GM23338 (cell line): ENCODE measurements around the gene CEACAM21. TPM values are rescaled to one million over a fixed set of nuclear protein-coding genes. Genes with fewer than 3 reads are reported as not detected.
A peak's percentile ranks its signal among the peaks of the same experiment; 100 is the strongest.

Source experiments
- ATAC-seq: fragments of 200-7000 bp; cut with Tn5 transposase; 3 replicates; pipeline ENCODE4 v1.9.1; 2020
- DNase-seq: peaks from one replicate; pipeline ENCODE4 v3.0.0-alpha.2; 2015; ENCODE audit warnings: low spot score
- H2AFZ ChIP-seq: fragments of 200-600 bp; sonication (generic); 2 replicates; pipeline ENCODE4 v1.8.0; 2016; ENCODE audit warnings: antibody characterized with exemption, mild to moderate bottlenecking, moderate library complexity
- H3F3A ChIP-seq: fragments of 200-600 bp; sonication (generic); replicated peaks from 2 replicates; pipeline ENCODE4 v1.8.0; 2017; ENCODE audit warnings: antibody characterized with exemption, mixed run types, low read depth
- H3K27ac ChIP-seq: fragments of 200-600 bp; sonication (generic); 2 replicates; pipeline ENCODE4 v1.6.1; 2016; ENCODE audit warnings: low read depth
- H3K27me3 ChIP-seq: fragments of 200-600 bp; sonication (generic); 2 replicates; pipeline ENCODE4 v1.8.0; 2016; ENCODE audit warnings: mild to moderate bottlenecking, mixed run types, moderate library complexity; ENCODE audit not compliant: insufficient read depth
- H3K36me3 ChIP-seq: fragments of 200-600 bp; sonication (generic); 2 replicates; pipeline ENCODE4 v1.8.0; 2016; ENCODE audit warnings: mild to moderate bottlenecking; ENCODE audit not compliant: insufficient read depth
- H3K4me1 ChIP-seq: fragments of 200-600 bp; sonication (generic); 2 replicates; pipeline ENCODE4 v1.8.0; 2016; ENCODE audit warnings: mild to moderate bottlenecking, moderate library complexity; ENCODE audit not compliant: insufficient read depth
- H3K4me2 ChIP-seq: fragments of 200-600 bp; sonication (generic); 2 replicates; pipeline ENCODE4 v1.7.1; 2017; ENCODE audit warnings: mixed run types
- H3K4me3 ChIP-seq: fragments of 200-600 bp; sonication (generic); 2 replicates; pipeline ENCODE4 v1.6.1; 2016; ENCODE audit warnings: mixed run types
- H3K79me2 ChIP-seq: fragments of 200-600 bp; sonication (generic); replicated peaks from 2 replicates; pipeline ENCODE4 v1.8.0; 2017; ENCODE audit warnings: mild to moderate bottlenecking; ENCODE audit not compliant: insufficient read depth
- H3K9me2 ChIP-seq: fragments of 200-600 bp; sonication (generic); 2 replicates; pipeline ENCODE4 v1.8.0; 2017; ENCODE audit not compliant: insufficient read depth
- H4K20me1 ChIP-seq: fragments of 200-600 bp; sonication (generic); replicated peaks from 2 replicates; pipeline ENCODE4 v1.8.0; 2017; ENCODE audit warnings: mild to moderate bottlenecking; ENCODE audit not compliant: insufficient read depth
- H3K27ac Mint-ChIP-seq: 2 replicates; pipeline ENCODE4 v1.8.0; 2020; ENCODE audit warnings: inconsistent platforms, mild to moderate bottlenecking, moderate library complexity, mixed read lengths
- H3K27me3 Mint-ChIP-seq: 3 replicates; pipeline ENCODE4 v1.8.0; 2022; ENCODE audit warnings: low read depth, mild to moderate bottlenecking, moderate library complexity, mixed read lengths, inconsistent platforms; ENCODE audit not compliant: insufficient read depth, poor library complexity
- H3K36me3 Mint-ChIP-seq: 3 replicates; pipeline ENCODE4 v1.8.0; 2021; ENCODE audit warnings: low read depth, mild to moderate bottlenecking, inconsistent platforms, moderate library complexity, mixed read lengths
- H3K4me1 Mint-ChIP-seq: 3 replicates; pipeline ENCODE4 v1.8.0; 2020; ENCODE audit warnings: mild to moderate bottlenecking, inconsistent platforms, mixed read lengths
- H3K4me3 Mint-ChIP-seq: 3 replicates; pipeline ENCODE4 v1.8.0; 2021; ENCODE audit warnings: moderate library complexity, mild to moderate bottlenecking, inconsistent platforms, mixed read lengths
- H3K9me3 Mint-ChIP-seq: 3 replicates; pipeline ENCODE4 v1.8.0; 2020; ENCODE audit warnings: moderate library complexity, mild to moderate bottlenecking, inconsistent platforms, mixed read lengths
- CREB1 ChIP-seq: fragments of 250-450 bp; sonication (Bioruptor Pico); IDR thresholded peaks from 2 replicates; pipeline ENCODE4 v1.5.0; 2020; ENCODE audit warnings: low read depth, mild to moderate bottlenecking, moderate library complexity
- EZH2 ChIP-seq: fragments of 200-600 bp; sonication (generic); IDR thresholded peaks from one replicate; pipeline ENCODE4 v1.8.0; 2017; ENCODE audit warnings: antibody characterized with exemption, mild to moderate bottlenecking, low read depth; ENCODE audit not compliant: unreplicated experiment
- EZH2phosphoT487 ChIP-seq: fragments of 200-600 bp; sonication (generic); IDR thresholded peaks from one replicate; pipeline ENCODE4 v1.8.1; 2018; ENCODE audit warnings: antibody characterized with exemption; ENCODE audit not compliant: unreplicated experiment
- NANOG ChIP-seq: IDR thresholded peaks from 2 replicates; pipeline ENCODE4 v1.6.1; 2016; ENCODE audit warnings: antibody characterized with exemption, borderline replicate concordance
- POLR2AphosphoS5 ChIP-seq: IDR thresholded peaks from 2 replicates; pipeline ENCODE4 v1.6.1; 2016; ENCODE audit warnings: antibody characterized with exemption, low read depth
- STAT1 ChIP-seq: IDR thresholded peaks from one replicate; pipeline ENCODE4 v1.6.1; 2016; ENCODE audit warnings: antibody characterized with exemption; ENCODE audit not compliant: unreplicated experiment
- ZNF114 ChIP-seq: fragments of 250-450 bp; sonication (Bioruptor Pico); IDR thresholded peaks from 2 replicates; pipeline ENCODE4 v1.5.0; 2020; ENCODE audit warnings: mild to moderate bottlenecking, moderate library complexity
- polyA plus RNA-seq: library from polyadenylated mRNA; unstranded; fragments of >200 nt; fragmentation: Nextera tagmentation; extraction: Ambion mirVana; gene quantifications from 2 replicates; pipeline ENCODE4 v1.2.1, GENCODE V29; 2016
- total RNA-seq: library from RNA; depleted of rRNA; stranded (reverse); fragments of >200 nt; shearing (Covaris generic); gene quantifications from 2 replicates; pipeline ENCODE4 v1.2.3, GENCODE V29; 2014
- TF ChIP-seq, protein P1 (sequence below): fragments of 250-450 bp; sonication (Bioruptor Pico); IDR thresholded peaks from 2 replicates; pipeline ENCODE4 v1.5.0; 2020; ENCODE audit warnings: mild to moderate bottlenecking, moderate library complexity
- TF ChIP-seq, protein P2 (sequence below): IDR thresholded peaks from 2 replicates; pipeline ENCODE4 v1.6.1; 2016; ENCODE audit warnings: antibody characterized with exemption

Gene CEACAM21
- total and polyA plus RNA-seq, 2 experiments from 2014 or later = not detected

DNA sequence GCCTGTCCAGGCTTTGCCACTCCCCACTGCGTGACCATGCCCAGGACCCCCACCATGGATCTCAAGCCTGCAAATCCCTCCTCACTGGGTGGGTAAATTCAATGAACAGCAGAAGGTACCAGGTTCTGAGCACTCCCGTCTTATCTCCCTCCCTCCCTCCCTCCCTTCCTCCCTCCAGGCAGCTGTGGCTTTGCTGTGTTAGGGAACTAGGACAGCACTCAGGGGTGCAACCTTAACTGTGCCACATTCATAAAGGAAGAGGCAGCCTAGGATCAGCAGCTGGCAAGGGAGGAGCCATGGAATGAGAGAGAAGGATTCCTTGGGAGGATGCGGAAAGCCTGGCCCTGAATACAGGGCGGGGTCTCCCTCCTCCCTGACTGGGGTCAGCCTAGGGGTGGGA lies 45.3 kb downstream of the CEACAM21 start (continued):
- TF ChIP-seq, protein P1, sequence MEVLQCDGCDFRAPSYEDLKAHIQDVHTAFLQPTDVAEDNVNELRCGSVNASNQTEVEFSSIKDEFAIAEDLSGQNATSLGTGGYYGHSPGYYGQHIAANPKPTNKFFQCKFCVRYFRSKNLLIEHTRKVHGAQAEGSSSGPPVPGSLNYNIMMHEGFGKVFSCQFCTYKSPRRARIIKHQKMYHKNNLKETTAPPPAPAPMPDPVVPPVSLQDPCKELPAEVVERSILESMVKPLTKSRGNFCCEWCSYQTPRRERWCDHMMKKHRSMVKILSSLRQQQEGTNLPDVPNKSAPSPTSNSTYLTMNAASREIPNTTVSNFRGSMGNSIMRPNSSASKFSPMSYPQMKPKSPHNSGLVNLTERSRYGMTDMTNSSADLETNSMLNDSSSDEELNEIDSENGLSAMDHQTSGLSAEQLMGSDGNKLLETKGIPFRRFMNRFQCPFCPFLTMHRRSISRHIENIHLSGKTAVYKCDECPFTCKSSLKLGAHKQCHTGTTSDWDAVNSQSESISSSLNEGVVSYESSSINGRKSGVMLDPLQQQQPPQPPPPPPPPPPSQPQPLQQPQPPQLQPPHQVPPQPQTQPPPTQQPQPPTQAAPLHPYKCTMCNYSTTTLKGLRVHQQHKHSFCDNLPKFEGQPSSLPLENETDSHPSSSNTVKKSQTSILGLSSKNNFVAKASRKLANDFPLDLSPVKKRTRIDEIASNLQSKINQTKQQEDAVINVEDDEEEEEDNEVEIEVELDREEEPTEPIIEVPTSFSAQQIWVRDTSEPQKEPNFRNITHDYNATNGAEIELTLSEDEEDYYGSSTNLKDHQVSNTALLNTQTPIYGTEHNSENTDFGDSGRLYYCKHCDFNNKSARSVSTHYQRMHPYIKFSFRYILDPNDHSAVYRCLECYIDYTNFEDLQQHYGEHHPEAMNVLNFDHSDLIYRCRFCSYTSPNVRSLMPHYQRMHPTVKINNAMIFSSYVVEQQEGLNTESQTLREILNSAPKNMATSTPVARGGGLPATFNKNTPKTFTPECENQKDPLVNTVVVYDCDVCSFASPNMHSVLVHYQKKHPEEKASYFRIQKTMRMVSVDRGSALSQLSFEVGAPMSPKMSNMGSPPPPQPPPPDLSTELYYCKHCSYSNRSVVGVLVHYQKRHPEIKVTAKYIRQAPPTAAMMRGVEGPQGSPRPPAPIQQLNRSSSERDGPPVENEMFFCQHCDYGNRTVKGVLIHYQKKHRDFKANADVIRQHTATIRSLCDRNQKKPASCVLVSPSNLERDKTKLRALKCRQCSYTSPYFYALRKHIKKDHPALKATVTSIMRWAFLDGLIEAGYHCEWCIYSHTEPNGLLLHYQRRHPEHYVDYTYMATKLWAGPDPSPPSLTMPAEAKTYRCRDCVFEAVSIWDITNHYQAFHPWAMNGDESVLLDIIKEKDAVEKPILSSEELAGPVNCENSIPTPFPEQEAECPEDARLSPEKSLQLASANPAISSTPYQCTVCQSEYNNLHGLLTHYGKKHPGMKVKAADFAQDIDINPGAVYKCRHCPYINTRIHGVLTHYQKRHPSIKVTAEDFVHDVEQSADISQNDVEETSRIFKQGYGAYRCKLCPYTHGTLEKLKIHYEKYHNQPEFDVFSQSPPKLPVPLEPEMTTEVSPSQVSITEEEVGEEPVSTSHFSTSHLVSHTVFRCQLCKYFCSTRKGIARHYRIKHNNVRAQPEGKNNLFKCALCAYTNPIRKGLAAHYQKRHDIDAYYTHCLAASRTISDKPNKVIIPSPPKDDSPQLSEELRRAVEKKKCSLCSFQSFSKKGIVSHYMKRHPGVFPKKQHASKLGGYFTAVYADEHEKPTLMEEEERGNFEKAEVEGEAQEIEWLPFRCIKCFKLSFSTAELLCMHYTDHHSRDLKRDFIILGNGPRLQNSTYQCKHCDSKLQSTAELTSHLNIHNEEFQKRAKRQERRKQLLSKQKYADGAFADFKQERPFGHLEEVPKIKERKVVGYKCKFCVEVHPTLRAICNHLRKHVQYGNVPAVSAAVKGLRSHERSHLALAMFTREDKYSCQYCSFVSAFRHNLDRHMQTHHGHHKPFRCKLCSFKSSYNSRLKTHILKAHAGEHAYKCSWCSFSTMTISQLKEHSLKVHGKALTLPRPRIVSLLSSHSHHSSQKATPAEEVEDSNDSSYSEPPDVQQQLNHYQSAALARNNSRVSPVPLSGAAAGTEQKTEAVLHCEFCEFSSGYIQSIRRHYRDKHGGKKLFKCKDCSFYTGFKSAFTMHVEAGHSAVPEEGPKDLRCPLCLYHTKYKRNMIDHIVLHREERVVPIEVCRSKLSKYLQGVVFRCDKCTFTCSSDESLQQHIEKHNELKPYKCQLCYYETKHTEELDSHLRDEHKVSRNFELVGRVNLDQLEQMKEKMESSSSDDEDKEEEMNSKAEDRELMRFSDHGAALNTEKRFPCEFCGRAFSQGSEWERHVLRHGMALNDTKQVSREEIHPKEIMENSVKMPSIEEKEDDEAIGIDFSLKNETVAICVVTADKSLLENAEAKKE = no peak
- no peak for TF ChIP-seq POLR2AphosphoS5

DNA sequence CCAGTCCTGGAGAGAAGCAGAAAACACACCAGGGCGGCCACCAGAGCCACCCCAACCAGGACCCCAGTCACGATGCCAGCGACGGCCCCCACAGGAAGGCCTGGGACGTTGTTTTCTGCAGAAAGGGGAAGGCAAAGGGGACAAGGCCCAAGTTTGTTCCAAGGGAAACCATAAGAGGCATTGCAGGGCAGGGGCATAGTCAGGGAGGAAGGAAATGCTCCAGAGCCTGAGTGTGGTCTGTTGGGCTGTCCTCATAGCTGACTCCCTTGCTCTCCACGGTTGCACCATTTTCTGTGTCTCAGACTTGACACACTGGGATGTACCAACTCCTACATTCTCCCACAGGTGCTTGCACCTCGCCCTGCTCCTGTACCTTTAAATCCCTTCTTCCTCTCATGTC lies 45.7 kb downstream of the CEACAM21 start:
- Histone ChIP-seq H3K4me3 (no peak overlapping the region), H3F3A (no peaks in the 10 kb centered on the region), H3K79me2 (no peaks in the 10 kb centered on the region), H3K9me2 (no peaks in the 10 kb centered on the region), H4K20me1 (no peaks in the 10 kb centered on the region), H3K27ac (no peak overlapping the region), H3K36me3 (no peaks in the 10 kb centered on the region), H2AFZ (no peak overlapping the region), H3K4me2 (no peak overlapping the region), H3K4me1 (no peaks in the 10 kb centered on the region), H3K27me3 (no peaks in the 10 kb centered on the region)
- ATAC-seq = no peak
- H3K27me3 Mint-ChIP-seq = peaks cover 17% of the 10 kb centered on the region
- H3K4me3 Mint-ChIP-seq = no peak overlapping the region
- H3K27ac Mint-ChIP-seq = 0 out of 2 replicates have a peak overlapping the region, but pooled peaks have one; percentile 43
- no peak for DNase-seq
- H3K36me3 Mint-ChIP-seq = no peaks in the 10 kb centered on the region
- TF ChIP-seq CREB1 (CRISPR knock-in tag) = no peak
- TF ChIP-seq EZH2 = no peak
- TF ChIP-seq NANOG = no peak
- no peak for TF ChIP-seq ZNF114 (CRISPR knock-in tag)
- no peak for TF ChIP-seq POLR2AphosphoS5
- TF ChIP-seq STAT1 = no peak
- TF ChIP-seq, protein P2, sequence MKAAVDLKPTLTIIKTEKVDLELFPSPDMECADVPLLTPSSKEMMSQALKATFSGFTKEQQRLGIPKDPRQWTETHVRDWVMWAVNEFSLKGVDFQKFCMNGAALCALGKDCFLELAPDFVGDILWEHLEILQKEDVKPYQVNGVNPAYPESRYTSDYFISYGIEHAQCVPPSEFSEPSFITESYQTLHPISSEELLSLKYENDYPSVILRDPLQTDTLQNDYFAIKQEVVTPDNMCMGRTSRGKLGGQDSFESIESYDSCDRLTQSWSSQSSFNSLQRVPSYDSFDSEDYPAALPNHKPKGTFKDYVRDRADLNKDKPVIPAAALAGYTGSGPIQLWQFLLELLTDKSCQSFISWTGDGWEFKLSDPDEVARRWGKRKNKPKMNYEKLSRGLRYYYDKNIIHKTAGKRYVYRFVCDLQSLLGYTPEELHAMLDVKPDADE = no peak
- no peak for TF ChIP-seq EZH2phosphoT487
- TF ChIP-seq, protein P1 = no peak
- no peaks in the 10 kb centered on the region for H3K9me3 Mint-ChIP-seq
- H3K4me1 Mint-ChIP-seq = no peaks in the 10 kb centered on the region
